Suprapubic skin (tissue), 4 donors: ENCODE measurements around the gene EGLN2. TPM values are rescaled to one million over a fixed set of nuclear protein-coding genes. Genes with fewer than 3 reads are reported as not detected.
A peak's percentile ranks its signal among the peaks of the same experiment; 100 is the strongest.

Experiments used
- DNase-seq, 2 donors: peaks; one replicate each; pipeline ENCODE4 v3.0.0-alpha.2; 2019; ENCODE audit warnings: low spot score in 2 of 2
- H3K27ac ChIP-seq: fragments of 200-600 bp; sonication (generic); one replicate; pipeline ENCODE4 v1.5.1; 2019
- H3K27me3 ChIP-seq: fragments of 200-600 bp; sonication (generic); one replicate; pipeline ENCODE4 v1.5.1; 2019
- H3K36me3 ChIP-seq: fragments of 200-600 bp; sonication (generic); one replicate; pipeline ENCODE4 v1.5.1; 2019
- H3K4me1 ChIP-seq: fragments of 200-600 bp; sonication (generic); one replicate; pipeline ENCODE4 v1.5.1; 2019
- H3K4me3 ChIP-seq: fragments of 200-600 bp; sonication (generic); one replicate; pipeline ENCODE4 v1.5.1; 2019; ENCODE audit warnings: mild to moderate bottlenecking
- H3K9me3 ChIP-seq: fragments of 200-600 bp; sonication (generic); one replicate; pipeline ENCODE4 v1.5.1; 2019
- EP300 ChIP-seq: sonication (generic); formaldehyde crosslinking; IDR thresholded peaks from one replicate; pipeline ENCODE4 v1.6.1; 2017; ENCODE audit warnings: antibody characterized with exemption
- POLR2A ChIP-seq, 2 donors: fragments of 450-650 bp; IDR thresholded peaks; one replicate each; pipeline ENCODE4 v1.6.1; 2017; ENCODE audit warnings: antibody characterized with exemption in 2 of 2, mild to moderate bottlenecking in 2 of 2, moderate library complexity in 2 of 2
- POLR2AphosphoS5 ChIP-seq, 3 donors: sonication (generic); formaldehyde crosslinking; IDR thresholded peaks; one replicate each; pipeline ENCODE4 v1.6.1; 2017; ENCODE audit warnings: antibody characterized with exemption in 3 of 3
- WGBS: methylation state at CpG from one replicate; pipeline ENCODE4 v1.1.5; 2018; 5-methylcytosine and 5-hydroxymethylcytosine counted together
- total RNA-seq, 4 donors: library from RNA; depleted of rRNA; stranded (reverse); fragments of >200 nt; gene quantifications; one replicate each; pipeline ENCODE4 v1.1.0, GENCODE V29; 2016
- TF ChIP-seq, protein P1 (sequence below), 2 donors: fragments of 200-600 bp in 1 of 2; fragments of 450-650 bp in 1 of 2; sonication (generic) in 1 of 2; IDR thresholded peaks; one replicate each; pipeline ENCODE4 v1.5.1; 2016 to 2019; ENCODE audit warnings: antibody characterized with exemption in 2 of 2, mild to moderate bottlenecking in 1 of 2, moderate library complexity in 1 of 2

Gene EGLN2
- total RNA-seq, 4 donors from 2014 or later, result 31.5 to 51.2 (median 37.6) TPM

DNA sequence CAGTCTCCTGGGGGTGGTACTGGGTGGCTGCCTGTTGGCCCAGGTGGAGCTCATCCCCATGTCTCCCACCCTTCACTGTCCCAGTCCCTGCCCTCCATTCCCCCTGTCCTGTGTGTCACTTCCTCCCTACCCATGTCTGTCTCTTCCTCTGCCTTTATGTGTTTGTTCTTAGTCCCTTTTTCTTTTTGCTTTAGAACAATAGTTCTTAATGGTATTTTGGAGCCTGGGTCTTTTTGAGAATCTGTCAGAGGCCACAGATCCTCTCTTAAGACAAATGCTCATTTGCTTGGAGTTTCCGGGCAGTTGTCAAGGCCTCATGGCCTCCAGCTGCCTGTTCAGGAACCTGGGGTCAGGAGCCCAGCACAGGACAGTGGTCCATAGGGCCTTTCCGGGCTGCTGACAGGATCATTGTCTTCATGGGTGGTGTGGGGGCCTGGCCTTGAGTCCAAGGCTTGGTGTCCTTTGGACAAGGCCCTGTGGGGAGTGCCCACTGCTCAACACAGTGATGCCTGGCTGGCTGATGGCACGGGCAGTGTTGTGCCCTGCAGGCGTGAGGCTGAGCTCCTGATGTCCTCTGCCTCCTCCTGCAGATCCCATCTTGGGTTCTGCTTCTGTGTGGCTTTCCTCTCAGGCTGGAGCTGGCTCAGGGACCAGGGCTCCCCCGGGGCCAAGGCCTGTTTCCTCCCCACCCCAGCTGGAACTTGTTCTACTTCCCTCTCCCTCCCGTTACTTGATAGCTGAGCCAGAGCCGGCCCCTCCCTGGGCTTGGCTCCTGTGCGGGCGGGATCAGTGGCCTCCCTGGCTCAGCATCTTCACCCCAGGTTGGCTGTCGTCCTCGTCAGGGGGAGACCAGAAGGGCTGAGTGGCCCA, 3.5 kb downstream of the EGLN2 start:
- H3K27ac ChIP-seq, result peak overlapping the region; percentile 79
- no peaks in the 10 kb centered on the region for H3K9me3 ChIP-seq
- peak in 1 of 2 donors; percentile 85 for DNase-seq
- 14% methylated on average over 9 of the region's 11 CpGs for WGBS
- H3K36me3 ChIP-seq, result peaks cover 11% of the 10 kb centered on the region
- peak overlapping the region; percentile 25 for H3K4me3 ChIP-seq
- TF ChIP-seq POLR2A (IDR thresholded peaks at IDR 0.05) (no peak), EP300 (no peak), POLR2AphosphoS5 (IDR thresholded peaks at IDR 0.05) (no peak)
- TF ChIP-seq, protein P1, sequence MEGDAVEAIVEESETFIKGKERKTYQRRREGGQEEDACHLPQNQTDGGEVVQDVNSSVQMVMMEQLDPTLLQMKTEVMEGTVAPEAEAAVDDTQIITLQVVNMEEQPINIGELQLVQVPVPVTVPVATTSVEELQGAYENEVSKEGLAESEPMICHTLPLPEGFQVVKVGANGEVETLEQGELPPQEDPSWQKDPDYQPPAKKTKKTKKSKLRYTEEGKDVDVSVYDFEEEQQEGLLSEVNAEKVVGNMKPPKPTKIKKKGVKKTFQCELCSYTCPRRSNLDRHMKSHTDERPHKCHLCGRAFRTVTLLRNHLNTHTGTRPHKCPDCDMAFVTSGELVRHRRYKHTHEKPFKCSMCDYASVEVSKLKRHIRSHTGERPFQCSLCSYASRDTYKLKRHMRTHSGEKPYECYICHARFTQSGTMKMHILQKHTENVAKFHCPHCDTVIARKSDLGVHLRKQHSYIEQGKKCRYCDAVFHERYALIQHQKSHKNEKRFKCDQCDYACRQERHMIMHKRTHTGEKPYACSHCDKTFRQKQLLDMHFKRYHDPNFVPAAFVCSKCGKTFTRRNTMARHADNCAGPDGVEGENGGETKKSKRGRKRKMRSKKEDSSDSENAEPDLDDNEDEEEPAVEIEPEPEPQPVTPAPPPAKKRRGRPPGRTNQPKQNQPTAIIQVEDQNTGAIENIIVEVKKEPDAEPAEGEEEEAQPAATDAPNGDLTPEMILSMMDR (IDR thresholded peaks at IDR 0.05), result no peak
- no peaks in the 10 kb centered on the region for H3K27me3 ChIP-seq
- peaks cover 84% of the 10 kb centered on the region for H3K4me1 ChIP-seq

DNA sequence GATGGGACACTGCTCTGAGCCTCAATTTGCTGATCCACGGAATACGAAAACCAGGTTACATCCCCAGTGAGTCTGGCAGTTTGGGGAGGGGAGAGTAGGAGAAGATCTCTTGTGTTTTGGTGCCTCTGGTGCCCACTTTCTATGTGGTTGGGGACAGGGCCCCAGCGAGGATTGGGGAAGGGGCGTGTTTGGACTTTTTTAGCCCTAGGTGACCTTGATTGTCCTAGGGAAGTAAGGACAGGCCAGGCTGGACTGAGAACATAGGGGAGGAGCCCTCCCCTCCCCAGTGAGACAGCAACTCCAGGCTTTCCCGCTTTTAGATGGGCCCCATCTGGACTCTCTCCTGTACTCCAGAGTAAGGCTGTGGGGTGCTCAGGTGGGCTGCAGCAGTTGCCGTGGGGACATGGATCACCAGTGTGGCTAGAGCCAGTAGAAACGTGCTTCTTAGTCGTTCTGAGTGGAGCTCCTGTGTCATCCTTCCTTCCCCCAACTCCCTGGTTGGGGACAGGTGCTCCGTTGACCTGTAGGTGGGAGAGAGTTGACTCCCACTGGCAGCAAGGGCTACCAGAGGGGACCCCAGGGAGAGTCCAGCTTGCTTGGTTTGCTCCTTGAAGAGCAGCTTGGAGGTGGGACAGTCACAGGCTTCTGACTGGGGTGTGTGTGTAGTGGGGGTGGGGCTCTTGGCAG, 4.3 kb downstream of the EGLN2 start:
- 47% methylated on average over 4 of the region's 9 CpGs for WGBS
- DNase-seq, result no peak
- peak overlapping the region; percentile 25 for H3K4me3 ChIP-seq
- H3K27me3 ChIP-seq, result no peaks in the 10 kb centered on the region
- no peak for TF ChIP-seq POLR2AphosphoS5 (IDR thresholded peaks at IDR 0.05)
- TF ChIP-seq, protein P1 (IDR thresholded peaks at IDR 0.05), result no peak
- TF ChIP-seq POLR2A (IDR thresholded peaks at IDR 0.05), result no peak
- no peak for TF ChIP-seq EP300
- H3K9me3 ChIP-seq, result no peaks in the 10 kb centered on the region
- peaks cover 81% of the 10 kb centered on the region for H3K4me1 ChIP-seq
- peaks cover 18% of the 10 kb centered on the region for H3K36me3 ChIP-seq
- H3K27ac ChIP-seq, result peak overlapping the region; percentile 79

DNA sequence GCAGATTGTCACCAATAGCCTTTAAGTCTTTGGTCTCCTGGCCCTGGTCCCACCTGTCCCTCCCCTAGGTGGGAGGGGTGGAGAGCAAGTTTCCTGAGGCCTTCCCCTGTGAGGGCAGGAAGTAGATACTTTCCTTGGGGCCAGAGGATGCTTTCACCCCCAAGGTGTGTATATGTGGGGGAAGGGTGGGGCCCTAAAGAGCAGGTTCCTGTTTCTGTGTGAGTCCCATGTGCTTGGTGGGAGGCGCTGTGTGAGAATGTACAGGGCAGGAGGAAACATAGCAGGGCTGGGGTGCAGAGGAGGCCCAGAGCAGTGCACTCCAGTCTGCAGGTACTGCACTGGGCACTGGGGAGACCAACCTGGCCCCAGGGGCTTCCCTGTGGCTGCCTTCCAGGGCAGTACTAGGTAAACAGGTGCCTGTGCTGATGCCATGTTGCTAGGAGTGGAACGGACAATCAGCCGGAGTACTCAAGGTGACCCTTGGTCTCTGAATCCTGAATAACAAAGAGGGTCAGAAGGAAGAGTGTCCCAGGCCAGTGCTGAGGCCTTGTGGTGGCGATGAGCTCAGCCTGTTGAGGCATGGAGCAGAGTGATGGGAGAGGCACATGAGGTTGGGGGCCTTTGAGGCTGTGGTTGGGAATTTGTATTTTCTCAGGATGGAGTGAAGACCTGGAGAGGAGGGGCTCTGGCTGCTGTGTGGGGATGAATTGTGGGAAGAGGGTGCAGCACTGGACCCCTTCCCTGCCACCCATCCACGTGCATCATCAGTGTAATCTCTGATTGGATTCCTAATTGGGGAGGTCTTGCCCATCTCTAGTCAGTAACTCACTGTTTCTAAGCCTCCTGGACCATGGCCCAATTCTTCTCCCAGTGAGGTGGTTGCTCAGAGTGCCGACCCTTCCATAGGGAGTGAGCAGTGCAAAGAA, 5.1 kb downstream of the EGLN2 start:
- Histone ChIP-seq H3K9me3 (no peaks in the 10 kb centered on the region), H3K27me3 (no peaks in the 10 kb centered on the region), H3K36me3 (peaks cover 27% of the 10 kb centered on the region), H3K4me1 (peaks cover 88% of the 10 kb centered on the region), H3K4me3 (peak overlapping the region; percentile 25), H3K27ac (peak overlapping the region; percentile 79)
- TF ChIP-seq EP300 (no peak), POLR2AphosphoS5 (IDR thresholded peaks at IDR 0.05) (no peak), POLR2A (IDR thresholded peaks at IDR 0.05) (no peak)
- TF ChIP-seq, protein P1 (IDR thresholded peaks at IDR 0.05), result no peak
- WGBS, result 61% methylated on average over 6 of the region's 6 CpGs
- DNase-seq, result no peak

DNA sequence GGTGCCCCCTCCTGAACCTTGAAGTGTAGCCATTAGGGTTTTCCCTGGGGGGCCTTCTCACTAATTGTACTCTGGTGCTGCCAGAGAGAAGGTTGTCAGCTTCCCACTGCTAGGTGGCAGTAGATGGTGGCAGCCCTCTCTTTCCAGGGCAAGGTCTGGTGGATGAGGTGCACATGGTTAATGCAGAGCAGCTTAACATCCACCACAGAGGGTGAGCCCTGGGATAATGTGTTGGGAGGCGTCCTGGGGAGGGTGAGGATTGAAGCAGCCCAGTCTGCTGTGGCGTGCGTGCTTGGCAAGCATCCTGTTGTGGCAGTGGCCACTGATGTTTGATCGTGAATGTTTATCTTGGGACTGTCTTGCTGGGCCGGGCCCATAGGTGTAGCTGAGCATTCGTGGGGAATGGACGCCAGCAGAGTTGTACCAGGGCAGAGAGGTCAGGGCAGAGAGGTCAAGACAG, 5.8 kb downstream of the EGLN2 start:
- WGBS, result 65% methylated on average over 7 of the region's 7 CpGs

More for the DNA sequence above, 5.8 kb downstream of the EGLN2 start:
- peaks cover 95% of the 10 kb centered on the region for H3K4me1 ChIP-seq
- H3K27me3 ChIP-seq, result no peaks in the 10 kb centered on the region
- DNase-seq, result no peak
- H3K27ac ChIP-seq, result peak overlapping the region; percentile 79
- H3K9me3 ChIP-seq, result no peaks in the 10 kb centered on the region
- H3K4me3 ChIP-seq, result no peak overlapping the region
- H3K36me3 ChIP-seq, result peaks cover 30% of the 10 kb centered on the region
- no peak for TF ChIP-seq EP300
- TF ChIP-seq, protein P1 (IDR thresholded peaks at IDR 0.05), result no peak
- no peak for TF ChIP-seq POLR2AphosphoS5 (IDR thresholded peaks at IDR 0.05)
- no peak for TF ChIP-seq POLR2A (IDR thresholded peaks at IDR 0.05)
